Prostate gland (tissue), 2 donors: ENCODE results near the gene ISCU. TPM values are rescaled to one million over a fixed set of nuclear protein-coding genes. Genes with fewer than 3 reads are reported as not detected.

ENCODE experiments used
- DNase-seq: peaks from one replicate; pipeline ENCODE4 v3.0.0-alpha.2; 2019; ENCODE audit warnings: low spot score
- H3K27ac ChIP-seq, 2 donors: fragments of 200-600 bp; sonication (generic); 2 replicates each; pipeline ENCODE4 v1.5.1; 2017 to 2019
- H3K27me3 ChIP-seq: fragments of 200-600 bp; sonication (generic); replicated peaks from 2 replicates; pipeline ENCODE4 v1.5.1; 2019; ENCODE audit not compliant: insufficient read depth
- H3K36me3 ChIP-seq, 2 donors: fragments of 200-600 bp; sonication (generic); 1 replicate in 1 of 2; 2 replicates in 1 of 2; pipeline versions ENCODE4 v1.5.1 to v1.8.1; 2017 to 2019
- H3K4me1 ChIP-seq: fragments of 200-600 bp; sonication (generic); replicated peaks from 2 replicates; pipeline ENCODE4 v1.5.1; 2019
- H3K4me3 ChIP-seq, 2 donors: fragments of 200-600 bp; sonication (generic); 2 replicates each; pipeline ENCODE4 v1.5.1; 2017 to 2019
- H3K9me3 ChIP-seq: fragments of 200-600 bp; sonication (generic); 2 replicates; pipeline ENCODE4 v1.5.1; 2017
- POLR2A ChIP-seq: fragments of 450-650 bp; IDR thresholded peaks from one replicate; pipeline ENCODE4 v1.6.1; 2016; ENCODE audit warnings: antibody characterized with exemption, mild to moderate bottlenecking
- POLR2AphosphoS5 ChIP-seq: sonication (generic); formaldehyde crosslinking; IDR thresholded peaks from one replicate; pipeline ENCODE4 v1.6.1; 2017; ENCODE audit warnings: antibody characterized with exemption
- WGBS: methylation state at CpG from one replicate; pipeline ENCODE4 v1.1.5; 2018; 5-methylcytosine and 5-hydroxymethylcytosine counted together
- intact Hi-C: fragments of 100-400 bp; cut with DNase I; formaldehyde crosslinking; loops from one replicate; pipeline ENCODE4 v1.14.2; 2022
- total RNA-seq, 2 donors: library from RNA; depleted of rRNA; stranded (reverse); fragments of >200 nt; gene quantifications; one replicate each; pipeline ENCODE4 v1.1.0, GENCODE V29; 2016
- TF ChIP-seq, protein P1 (sequence below), 4 experiments: fragments of 200-600 bp in 2 of 4; fragments of 450-650 bp in 2 of 4; sonication (generic) in 2 of 4; IDR thresholded peaks; 1 replicate in 3 of 4; 2 replicates in 1 of 4; pipeline ENCODE4 v1.5.1; 2016 to 2019; ENCODE audit warnings: antibody characterized with exemption in 4 of 4, mild to moderate bottlenecking in 2 of 4, moderate library complexity in 2 of 4

Gene ISCU
- total RNA-seq, 2 donors from 2014 or later = 170 to 203 TPM

GRCh38 chr12:108613548-108613947 is 51.2 kb downstream of the ISCU start:
- Histone ChIP-seq H3K36me3 (no peaks in the 10 kb centered on the region), H3K27ac (no peak overlapping the region), H3K4me3 (no peak overlapping the region), H3K9me3 (no peaks in the 10 kb centered on the region), H3K4me1 (no peaks in the 10 kb centered on the region), H3K27me3 (no peaks in the 10 kb centered on the region)
- TF ChIP-seq POLR2AphosphoS5 (no peak), POLR2A (no peak)
- TF ChIP-seq, protein P1, sequence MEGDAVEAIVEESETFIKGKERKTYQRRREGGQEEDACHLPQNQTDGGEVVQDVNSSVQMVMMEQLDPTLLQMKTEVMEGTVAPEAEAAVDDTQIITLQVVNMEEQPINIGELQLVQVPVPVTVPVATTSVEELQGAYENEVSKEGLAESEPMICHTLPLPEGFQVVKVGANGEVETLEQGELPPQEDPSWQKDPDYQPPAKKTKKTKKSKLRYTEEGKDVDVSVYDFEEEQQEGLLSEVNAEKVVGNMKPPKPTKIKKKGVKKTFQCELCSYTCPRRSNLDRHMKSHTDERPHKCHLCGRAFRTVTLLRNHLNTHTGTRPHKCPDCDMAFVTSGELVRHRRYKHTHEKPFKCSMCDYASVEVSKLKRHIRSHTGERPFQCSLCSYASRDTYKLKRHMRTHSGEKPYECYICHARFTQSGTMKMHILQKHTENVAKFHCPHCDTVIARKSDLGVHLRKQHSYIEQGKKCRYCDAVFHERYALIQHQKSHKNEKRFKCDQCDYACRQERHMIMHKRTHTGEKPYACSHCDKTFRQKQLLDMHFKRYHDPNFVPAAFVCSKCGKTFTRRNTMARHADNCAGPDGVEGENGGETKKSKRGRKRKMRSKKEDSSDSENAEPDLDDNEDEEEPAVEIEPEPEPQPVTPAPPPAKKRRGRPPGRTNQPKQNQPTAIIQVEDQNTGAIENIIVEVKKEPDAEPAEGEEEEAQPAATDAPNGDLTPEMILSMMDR (IDR thresholded peaks at IDR 0.05) = no peak
- intact Hi-C loops = no loop called here
- whole genome bisulfite sequencing = 59% methylated on average over 9 of the region's 9 CpGs
- no peak for DNase-seq

GRCh38 chr12:108614041-108614440 is 51.6 kb downstream of the ISCU start:
- TF ChIP-seq POLR2A = no peak
- H3K9me3 ChIP-seq = no peaks in the 10 kb centered on the region
- DNase-seq = no peak
- no peak overlapping the region for H3K4me3 ChIP-seq
- intact Hi-C loops = no loop called here
- no peaks in the 10 kb centered on the region for H3K36me3 ChIP-seq
- H3K27me3 ChIP-seq = no peaks in the 10 kb centered on the region
- WGBS = 80% methylated on average over 4 of the region's 4 CpGs
- H3K4me1 ChIP-seq = no peaks in the 10 kb centered on the region
- H3K27ac ChIP-seq = no peak overlapping the region

GRCh38 chr12:108614639-108615038 is 52.2 kb downstream of the ISCU start:
- H3K4me3 ChIP-seq = no peak overlapping the region
- no peak for TF ChIP-seq POLR2AphosphoS5
- TF ChIP-seq, protein P1 (IDR thresholded peaks at IDR 0.05) = no peak
- TF ChIP-seq POLR2A = no peak
- H3K9me3 ChIP-seq = no peaks in the 10 kb centered on the region
- no peaks in the 10 kb centered on the region for H3K27me3 ChIP-seq
- DNase-seq = no peak
- 81% methylated on average over 6 of the region's 6 CpGs for WGBS
- intact Hi-C loops = no loop called here
- no peaks in the 10 kb centered on the region for H3K4me1 ChIP-seq
- H3K36me3 ChIP-seq = no peaks in the 10 kb centered on the region
- H3K27ac ChIP-seq = no peak overlapping the region

DNA sequence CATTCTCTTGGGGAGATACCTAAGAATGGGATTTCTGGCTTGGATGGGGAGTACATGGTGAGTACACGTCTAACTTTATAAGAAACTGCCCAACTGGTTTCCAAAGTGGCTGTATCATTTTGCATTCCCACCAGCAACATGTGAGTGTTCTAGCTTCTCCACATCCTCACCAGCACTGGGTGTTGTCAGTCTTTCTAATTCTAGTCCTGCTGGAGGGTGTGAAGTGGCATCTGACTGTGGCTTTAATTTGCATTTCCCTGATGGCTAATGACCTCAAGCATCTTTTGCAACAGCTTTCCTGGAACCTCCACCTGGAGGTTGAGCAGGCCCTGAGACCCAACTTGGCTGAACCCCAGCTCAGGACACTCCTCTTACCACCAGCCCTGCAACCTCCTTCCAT is 53.5 kb downstream of the ISCU start:
- H3K27ac ChIP-seq = no peak overlapping the region
- no peaks in the 10 kb centered on the region for H3K9me3 ChIP-seq
- no peaks in the 10 kb centered on the region for H3K27me3 ChIP-seq
- DNase-seq = no peak
- TF ChIP-seq POLR2A = no peak
- TF ChIP-seq, protein P1 (IDR thresholded peaks at IDR 0.05) = no peak
- no peak for TF ChIP-seq POLR2AphosphoS5
- H3K4me3 ChIP-seq = no peak overlapping the region
- WGBS = 63% methylated on average over 1 of the region's 1 CpG
- H3K36me3 ChIP-seq = no peaks in the 10 kb centered on the region
- intact Hi-C loops = loop anchor here (2.0 kb wide), 1 partner anchor 45 kb away; no protein-coding TSS in a partner anchor
- H3K4me1 ChIP-seq = no peaks in the 10 kb centered on the region

DNA sequence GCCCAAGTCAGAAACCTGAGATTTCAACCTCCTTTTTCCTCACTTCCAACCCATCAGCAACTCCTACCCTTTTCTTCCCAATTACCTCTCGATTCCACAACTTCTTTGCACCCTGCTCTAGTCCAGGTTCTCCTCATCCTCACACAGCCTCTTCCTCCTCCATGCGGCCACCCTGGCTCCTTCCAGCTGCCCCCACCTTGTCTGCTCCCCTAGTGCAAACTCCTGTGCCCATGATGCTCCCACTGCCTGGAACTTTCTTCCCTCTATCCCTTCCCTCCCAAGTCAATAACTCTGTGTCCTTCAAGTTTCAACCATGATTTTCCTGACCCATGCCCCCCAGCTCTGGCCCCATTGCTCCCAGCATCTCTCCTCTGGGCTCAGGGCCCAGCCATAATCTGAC is 54.0 kb downstream of the ISCU start:
- 94% methylated on average over 2 of the region's 2 CpGs for WGBS
- Histone ChIP-seq H3K9me3 (no peaks in the 10 kb centered on the region), H3K4me1 (no peaks in the 10 kb centered on the region), H3K4me3 (no peak overlapping the region), H3K27me3 (no peaks in the 10 kb centered on the region), H3K27ac (no peak overlapping the region), H3K36me3 (no peaks in the 10 kb centered on the region)
- TF ChIP-seq POLR2A = no peak
- TF ChIP-seq POLR2AphosphoS5 = no peak
- TF ChIP-seq, protein P1 (IDR thresholded peaks at IDR 0.05) = no peak
- intact Hi-C loops = loop anchor here (2.0 kb wide), 1 partner anchor 46 kb away; no protein-coding TSS in a partner anchor
- no peak for DNase-seq
